Right lobe of liver (tissue), 4 donors: ENCODE results near the gene RASGRP1.

ENCODE experiments used
- CTCF ChIP-seq, 4 donors: fragments of 200-600 bp in 3 of 4; fragments of 450-650 bp in 1 of 4; IDR thresholded peaks; one replicate each; pipeline versions ENCODE4 v1.5.1 to v1.8.0; 2016 to 2022; ENCODE audit warnings: antibody characterized with exemption in 4 of 4, mild to moderate bottlenecking in 2 of 4
- POLR2A ChIP-seq: fragments of 450-650 bp; IDR thresholded peaks from one replicate; pipeline ENCODE4 v1.6.1; 2017; ENCODE audit warnings: antibody characterized with exemption, mild to moderate bottlenecking
- donor health status: DM: no; HTN: no; CAD: no.
- donor health status: DM: no; HTN: no; CAD: no.
- donor health status: DM: no; HTN: yes; CAD: no.

DNA sequence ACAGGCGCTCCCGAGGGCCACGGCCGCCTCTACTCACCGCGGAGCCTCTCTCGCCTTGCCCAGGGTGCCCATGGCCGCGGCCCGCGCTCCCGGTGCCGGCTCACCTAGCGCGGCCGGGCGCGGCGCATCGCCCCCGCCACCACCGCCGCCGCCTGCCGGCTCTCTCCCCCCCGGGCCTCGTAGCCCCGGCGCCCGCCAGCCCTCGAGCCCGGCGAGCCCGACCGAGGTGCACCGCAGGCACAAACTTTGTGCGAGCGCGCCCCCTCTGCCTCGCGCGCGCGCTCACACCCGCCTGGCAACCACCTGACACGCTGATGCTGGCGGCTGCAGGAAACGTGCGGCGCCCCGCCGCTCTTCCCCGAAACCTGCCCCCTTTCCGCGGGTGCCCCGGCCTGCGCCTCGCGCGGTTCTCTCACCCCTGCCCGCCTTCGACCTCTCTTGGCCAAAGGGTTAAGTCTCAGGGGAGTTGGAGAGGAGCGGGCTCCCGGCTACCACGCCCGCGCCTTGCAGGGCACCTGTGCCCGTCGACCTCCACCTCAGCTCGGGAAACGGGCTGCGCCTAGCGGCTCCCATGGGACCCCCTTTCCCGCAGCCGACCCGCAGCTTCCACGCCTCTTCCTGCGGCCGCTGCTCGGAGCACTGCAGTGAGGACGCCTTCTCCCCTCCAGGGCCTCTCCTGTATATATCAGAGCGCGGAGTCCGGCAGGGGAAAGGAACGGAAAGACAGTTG, at the start of gene RASGRP1:
- peak in 2 of 4 donors; percentile 23 to 28 for TF ChIP-seq CTCF (IDR thresholded peaks at IDR 0.05)
- peak; percentile 22 for TF ChIP-seq POLR2A
